ENCODE data around the gene KCP.

Gene KCP

DNA sequence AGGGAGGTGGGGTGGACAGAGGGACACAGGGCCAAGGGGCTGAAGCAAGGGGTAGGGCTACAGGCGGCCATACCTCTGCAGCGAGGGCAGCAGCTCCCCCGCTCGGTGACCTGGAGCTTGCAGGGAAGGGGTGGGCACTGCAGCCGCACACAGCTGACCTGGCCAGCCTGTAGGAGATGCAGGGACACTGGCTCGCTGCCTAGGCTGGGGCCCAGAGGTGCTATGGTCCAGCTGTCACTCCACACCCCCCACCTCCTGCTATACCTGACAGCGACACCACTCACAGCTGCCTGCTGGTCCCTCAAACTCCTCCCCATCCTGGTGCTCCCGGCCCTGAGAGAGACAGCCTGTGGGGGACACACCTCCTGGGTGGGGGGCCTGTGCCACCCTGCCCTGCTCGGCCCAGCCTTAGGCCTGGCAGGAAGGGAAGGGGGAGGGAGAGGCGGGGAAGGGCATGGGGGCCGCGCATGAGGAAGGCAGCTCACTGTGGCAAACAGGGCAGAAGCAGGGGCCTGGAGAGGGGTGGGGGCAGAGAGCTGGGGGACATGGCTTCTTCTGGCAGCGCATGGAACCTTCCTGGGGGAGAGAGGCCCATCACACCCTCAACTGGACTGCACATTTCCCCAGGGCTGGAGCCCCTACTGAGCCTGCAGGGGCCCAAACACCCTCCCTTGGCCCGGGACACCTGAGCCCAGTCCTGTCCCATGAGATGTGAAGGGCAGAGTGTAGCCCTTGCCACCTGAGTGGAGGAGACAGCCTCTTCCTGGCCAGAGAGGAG lies 23.9 kb downstream of the KCP start:
- no peak for DNase-seq

- DNase-seq = no peak
Observed at GRCh38 chr7:128885370-128886187, 24.9 kb downstream of the KCP start.

GRCh38 chr7:128884561-128885369 lies 25.7 kb downstream of the KCP start:
- DNase-seq = no peak

DNA sequence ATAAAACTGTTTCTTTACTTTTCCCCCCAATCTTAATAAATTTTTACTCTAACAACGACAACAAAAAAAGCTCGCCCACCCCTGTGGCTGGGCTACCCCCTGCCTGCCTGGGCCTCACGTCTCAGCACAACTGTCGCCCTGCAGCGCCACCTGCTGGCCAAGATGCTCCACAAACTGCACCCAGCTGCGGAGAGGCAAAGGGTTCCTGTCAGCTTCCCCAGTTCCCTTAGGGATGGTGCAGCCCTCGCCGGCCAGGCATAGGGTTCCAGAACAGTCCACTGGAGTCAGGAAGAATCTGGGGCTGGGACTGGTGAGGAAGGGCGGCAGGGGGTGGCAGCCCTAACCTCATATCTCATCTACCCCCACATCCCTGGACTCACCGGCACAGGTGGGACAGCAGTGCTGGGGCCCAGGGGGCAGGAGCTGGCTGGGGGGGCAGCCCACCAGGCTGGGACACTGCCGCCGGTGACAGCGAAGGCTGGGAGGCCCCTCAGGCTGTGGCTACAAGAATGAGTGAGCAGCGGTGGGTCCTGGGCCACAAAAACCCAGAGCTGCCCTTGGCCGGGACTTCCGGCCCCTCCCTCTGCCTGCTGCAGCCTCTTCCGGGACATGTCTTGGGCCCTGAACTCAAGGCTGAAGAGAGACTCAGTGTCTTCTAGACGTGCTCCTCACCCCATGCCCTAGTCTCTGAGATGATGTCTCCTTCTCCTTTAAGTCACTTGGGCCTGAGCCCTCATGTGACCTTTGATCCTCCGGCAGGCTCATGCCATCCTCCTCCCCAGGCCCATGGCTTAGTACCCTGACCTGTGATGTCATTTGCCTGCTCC lies 26.7 kb downstream of the KCP start:
- peak; percentile 80 to 85 for DNase-seq

GRCh38 chr7:128882134-128882533 lies 28.4 kb downstream of the KCP start:
- no peak for DNase-seq

- DNase-seq = no peak
Observed at GRCh38 chr7:128881458-128882125, 28.9 kb downstream of the KCP start.

DNA sequence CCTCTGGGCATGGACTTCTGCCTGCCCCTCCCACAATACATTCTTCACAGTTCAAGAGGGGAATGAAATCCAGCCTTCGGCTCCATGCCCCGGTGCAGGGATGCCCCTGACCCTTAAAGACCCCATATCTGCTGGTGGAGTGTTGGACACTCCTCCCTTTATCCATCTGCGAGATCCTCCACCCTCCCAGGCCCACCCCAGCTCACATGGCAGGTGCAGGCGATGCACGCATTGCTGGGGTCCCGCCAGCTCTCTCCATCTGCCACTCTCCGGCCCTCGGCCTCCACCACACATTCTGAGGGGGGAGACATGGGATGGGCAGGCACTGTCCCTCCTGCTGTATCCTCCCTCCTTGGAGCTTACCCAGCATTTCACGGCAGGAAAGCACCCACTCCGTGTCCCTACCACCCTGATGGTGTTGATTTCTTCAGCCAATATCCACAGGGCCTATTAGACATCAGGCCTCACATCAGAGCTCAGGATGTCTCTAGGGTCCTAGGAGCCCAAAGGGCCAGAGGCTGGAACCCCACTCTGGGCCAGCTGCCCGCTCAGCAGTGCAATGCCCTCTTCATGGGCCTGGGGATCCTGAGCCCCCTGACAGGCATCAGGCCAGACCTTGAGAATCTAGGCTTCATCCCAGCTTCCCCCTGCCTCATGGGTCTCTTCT lies 29.6 kb downstream of the KCP start:
- no peak for DNase-seq

GRCh38 chr7:128879939-128880746 lies 30.4 kb downstream of the KCP start:
- no peak for DNase-seq

DNA sequence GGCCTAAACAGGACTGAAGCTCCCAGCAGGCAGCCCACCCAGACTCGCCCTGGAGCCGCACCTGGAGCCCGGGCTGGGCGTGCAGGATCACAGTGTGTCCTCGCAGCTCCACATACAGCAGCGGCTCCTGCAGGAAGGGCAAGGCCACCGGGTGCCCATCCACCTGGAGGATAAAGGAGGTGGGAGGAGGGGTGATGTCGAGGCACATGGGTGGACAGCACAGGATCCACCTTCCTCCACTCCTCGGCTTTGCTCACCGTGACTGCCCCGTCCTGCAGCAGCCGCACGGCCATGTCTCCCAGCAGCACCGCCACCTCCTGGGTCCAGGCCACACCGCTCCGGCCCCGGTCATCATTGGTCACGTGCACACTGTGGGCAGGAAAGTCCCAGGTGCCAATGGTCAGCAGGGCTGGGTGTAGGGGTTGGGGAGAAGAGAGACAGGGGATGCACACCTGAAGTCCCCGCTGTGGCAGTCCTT lies 31.0 kb downstream of the KCP start:
- DNase-seq = no peak

DNA sequence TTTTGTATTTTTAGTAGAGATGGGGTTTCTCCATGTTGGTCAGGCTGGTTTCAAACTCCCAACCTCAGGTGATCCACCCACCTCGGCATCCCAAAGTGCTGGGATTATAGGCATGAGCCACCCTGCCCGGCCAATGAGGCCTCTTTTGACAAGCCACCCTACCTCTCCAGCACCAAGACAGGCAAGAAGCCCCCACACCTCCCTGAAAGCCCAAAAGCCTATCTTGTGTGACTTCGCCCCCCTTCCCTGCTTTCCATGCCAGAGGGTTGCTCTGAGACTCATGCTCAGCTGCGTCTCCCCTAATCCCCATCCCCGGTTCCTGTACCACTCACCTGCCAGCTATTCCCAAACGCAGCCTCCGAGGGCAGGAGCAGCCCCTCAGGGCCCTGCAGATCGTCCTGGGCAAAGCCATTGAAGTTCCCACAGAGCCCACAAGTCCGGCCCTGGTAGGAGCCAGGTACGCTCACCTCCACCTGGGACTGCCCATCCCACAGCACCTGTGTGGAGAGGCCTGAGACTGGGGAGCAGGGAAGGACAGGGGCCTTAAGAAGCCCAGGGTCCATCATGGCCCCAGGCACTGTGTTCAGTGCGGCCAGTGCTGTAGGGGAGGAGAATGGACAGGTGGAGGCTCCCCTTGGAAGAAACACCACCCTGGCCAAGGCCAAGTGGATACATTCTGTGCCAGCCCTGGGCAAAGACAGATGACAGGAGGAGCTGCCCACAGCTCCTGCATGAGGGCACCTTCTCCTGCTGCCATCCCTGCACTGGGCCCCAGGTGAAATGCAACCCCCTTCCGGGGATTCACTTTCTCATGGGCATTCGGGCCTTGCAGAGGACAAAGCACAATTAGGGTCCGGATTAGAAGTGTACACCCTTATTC lies 32.0 kb downstream of the KCP start:
- DNase-seq = no peak

GRCh38 chr7:128877756-128878120 lies 32.8 kb downstream of the KCP start:
- DNase-seq = no peak

- no peak for DNase-seq
Observed at GRCh38 chr7:128876978-128877755, 33.3 kb downstream of the KCP start.

- DNase-seq = no peak
Observed at GRCh38 chr7:128876586-128876977, 33.9 kb downstream of the KCP start.

- DNase-seq = no peak
Observed at GRCh38 chr7:128876127-128876526, 34.4 kb downstream of the KCP start.

GRCh38 chr7:128875523-128875948 lies 35.0 kb downstream of the KCP start:
- DNase-seq = no peak

DNA sequence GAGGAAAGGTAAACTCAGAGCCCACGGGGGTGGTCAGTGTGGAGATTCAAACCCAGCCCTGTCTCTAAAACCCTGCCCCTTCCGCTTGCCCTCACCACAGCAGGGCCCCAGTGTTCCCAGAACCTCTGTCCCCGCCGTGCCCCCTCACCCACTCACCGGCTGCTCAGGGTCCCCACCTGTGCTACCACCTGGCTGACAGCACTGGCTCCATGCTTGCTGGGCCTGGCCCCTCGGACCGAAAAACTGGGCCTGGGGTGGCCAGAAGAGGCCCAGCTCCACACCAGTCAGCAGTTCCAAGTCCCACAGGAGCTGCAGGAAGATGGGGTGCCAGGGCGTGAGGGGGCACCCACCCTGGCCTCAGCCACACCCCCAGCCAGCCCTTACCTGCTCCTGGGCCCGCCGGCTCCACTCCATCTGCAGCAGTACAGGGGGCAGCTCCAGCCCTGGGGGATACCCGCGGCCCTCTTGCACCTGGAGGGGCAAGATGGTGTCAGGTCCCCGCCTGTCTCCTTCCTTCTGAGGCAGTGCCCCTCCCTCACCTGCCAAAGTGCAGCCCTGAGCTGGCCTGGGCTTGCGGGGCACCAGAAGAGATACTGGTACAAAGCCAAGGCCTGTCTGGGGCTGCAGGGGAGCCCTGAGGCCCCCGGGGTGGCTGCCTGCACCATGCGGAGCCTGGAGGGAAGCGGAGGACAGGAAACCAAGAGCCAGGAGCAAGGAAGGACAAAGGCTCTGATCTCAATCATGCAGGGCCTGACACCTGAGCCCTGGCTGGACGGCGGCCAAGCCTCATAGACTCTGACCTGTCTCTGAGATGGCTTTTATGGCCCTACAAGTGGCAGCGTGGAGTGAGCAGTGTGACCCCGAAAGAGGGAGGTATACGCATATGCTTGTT lies 36.1 kb downstream of the KCP start:
- DNase-seq = no peak

GRCh38 chr7:128873234-128873633 lies 37.3 kb downstream of the KCP start:
- DNase-seq = no peak

All from CD4-positive, alpha-beta T cell treated with Interleukin-1 beta for 1 hour (primary cell).